IgD-negative memory B cell (primary cell): ENCODE measurements around the gene ZBTB7B. TPM values are rescaled to one million over a fixed set of nuclear protein-coding genes. Genes with fewer than 3 reads are reported as not detected.
A peak's percentile ranks its signal among the peaks of the same experiment; 100 is the strongest.
"Not testable (repeated sequence)": the region's sequence is repeated elsewhere in the genome, so short reads cannot be mapped to it uniquely, and the experiment has no call there.

Experiments
- H3K27ac Mint-ChIP-seq, 3 donors: one replicate each; pipeline ENCODE4 v1.8.0; 2020 to 2022; ENCODE audit warnings: mild to moderate bottlenecking in 3 of 3, mixed read lengths in 3 of 3, moderate library complexity in 1 of 3
- H3K27me3 Mint-ChIP-seq: one replicate; pipeline ENCODE4 v1.8.0; 2021; ENCODE audit warnings: mixed read lengths
- H3K36me3 Mint-ChIP-seq: one replicate; pipeline ENCODE4 v1.8.0; 2020; ENCODE audit warnings: mild to moderate bottlenecking, mixed read lengths
- H3K4me1 Mint-ChIP-seq, 3 donors: one replicate each; pipeline ENCODE4 v1.8.0; 2020 to 2022; ENCODE audit warnings: mixed read lengths in 3 of 3, mild to moderate bottlenecking in 1 of 3
- H3K4me3 Mint-ChIP-seq, 4 donors: one replicate each; pipeline ENCODE4 v1.8.0; 2020 to 2022; ENCODE audit warnings: mild to moderate bottlenecking in 4 of 4, mixed read lengths in 4 of 4, moderate library complexity in 3 of 4
- H3K9me3 Mint-ChIP-seq, 3 donors: one replicate each; pipeline ENCODE4 v1.8.0; 2020 to 2021; ENCODE audit warnings: mixed read lengths in 3 of 3, mild to moderate bottlenecking in 1 of 3
- polyA plus RNA-seq: library from polyadenylated mRNA; unstranded; fragments of 300-500 nt; fragmentation: Illumina TruSeq; gene quantifications from one replicate; pipeline ENCODE4 v1.2.3, GENCODE V29; 2021

ZBTB7B gene
- polyA plus RNA-seq, 1 donor from 2014 or later: 7.7 TPM

DNA sequence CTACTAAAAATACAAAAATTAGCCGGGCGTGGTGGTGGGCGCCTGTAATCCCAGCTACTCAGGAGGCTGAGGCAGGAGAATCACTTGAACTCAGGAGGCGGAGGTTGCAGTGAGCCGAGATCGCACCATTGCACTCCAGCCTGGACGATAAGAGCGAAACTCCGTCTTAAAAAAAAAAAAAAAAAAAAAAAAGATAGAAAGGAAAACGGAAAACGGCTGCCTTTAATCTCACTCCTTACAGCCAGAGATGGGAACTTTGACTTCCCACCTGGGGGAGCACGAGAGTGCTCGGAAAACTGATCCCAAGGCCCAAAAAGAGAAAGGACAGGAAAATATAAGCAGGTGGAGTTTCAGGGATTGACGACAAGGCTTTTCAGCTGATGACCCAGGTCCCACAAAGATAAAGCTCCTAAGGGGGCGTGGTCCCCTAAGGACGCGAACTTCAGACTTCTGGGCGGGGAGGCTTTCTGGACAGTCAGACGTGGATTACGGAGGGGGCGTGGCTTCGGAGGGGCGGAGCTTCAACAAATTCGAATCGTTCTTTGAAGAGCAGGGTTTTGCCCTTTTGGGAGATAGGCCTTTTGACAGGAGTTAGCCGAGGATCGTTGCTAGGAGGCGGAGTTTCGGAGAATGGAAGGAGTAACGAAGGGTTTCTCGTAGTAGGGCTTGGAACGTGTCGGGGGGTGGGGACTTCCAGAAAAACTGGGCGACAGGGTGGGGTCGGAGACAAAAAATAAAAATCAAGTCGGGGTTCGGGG, 29.1 kb upstream of the ZBTB7B start:
- Mint-ChIP-seq H3K4me1 (peaks cover 0 to 23% (median 21%) of the 10 kb centered on the region in 3 donors), H3K4me3 (peak overlapping the region in 1 of 4 donors; percentile 19), H3K27ac (no peak overlapping the region), H3K27me3 (no peaks in the 10 kb centered on the region), H3K9me3 (no peaks in the 10 kb centered on the region), H3K36me3 (no peaks in the 10 kb centered on the region)

GRCh38 chr1:154974102-154974807, 28.3 kb upstream of the ZBTB7B start, which contains the start of gene CKS1B:
TSS of gene CKS1B (plus strand) at chr1:154974681. CDS start at chr1:154974746, 65 bp downstream.
- Mint-ChIP-seq H3K27ac (no peak within 1 kb of the TSS), H3K4me3 (no peak within 1 kb of the TSS), H3K9me3 (no peaks in the 10 kb centered on the region), H3K27me3 (no peaks in the 10 kb centered on the region), H3K36me3 (no peaks in the 10 kb centered on the region), H3K4me1 (peaks cover 0 to 23% (median 18%) of the 10 kb centered on the region in 3 donors)

- Mint-ChIP-seq H3K9me3 (no peaks in the 10 kb centered on the region), H3K27me3 (no peaks in the 10 kb centered on the region), H3K4me1 (peaks cover 0 to 23% (median 18%) of the 10 kb centered on the region in 3 donors), H3K36me3 (no peaks in the 10 kb centered on the region), H3K4me3 (no peak overlapping the region), H3K27ac (no peak overlapping the region)
These were observed 27.7 kb upstream of the ZBTB7B start for GRCh38 chr1:154974808-154975408.

DNA sequence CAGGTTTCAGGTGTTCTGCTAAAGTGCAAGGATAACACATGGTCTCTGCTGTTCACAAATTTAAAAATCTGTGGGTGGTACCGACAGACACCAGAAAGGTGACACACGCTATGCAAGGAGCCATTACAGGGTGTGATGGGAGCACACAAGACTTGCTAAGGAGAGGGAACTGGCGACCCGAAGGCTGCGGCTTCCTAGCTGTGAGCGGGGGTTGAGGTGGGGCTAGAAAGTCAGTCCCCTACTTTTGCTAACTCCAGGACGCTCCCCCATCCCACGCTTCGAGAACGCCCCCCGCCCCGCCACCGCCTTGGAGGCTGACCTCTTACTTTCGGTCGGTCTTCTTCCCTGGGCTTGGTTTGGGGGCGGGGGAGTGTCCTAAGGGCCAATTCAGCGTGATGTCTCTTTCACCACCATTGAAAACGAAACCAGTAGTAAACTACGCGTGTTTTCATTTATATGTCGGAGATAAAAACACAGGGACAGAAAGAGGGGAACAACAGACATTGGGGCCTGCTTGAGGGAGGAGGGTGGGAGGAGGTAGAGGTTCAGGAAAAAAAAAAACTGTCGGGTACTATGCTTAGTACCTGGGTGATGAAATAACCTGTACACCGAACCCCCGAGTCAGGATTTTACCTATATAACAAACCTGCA, 27.1 kb upstream of the ZBTB7B start:
- H3K4me3 Mint-ChIP-seq: no peak overlapping the region
- H3K27me3 Mint-ChIP-seq: no peaks in the 10 kb centered on the region
- no peaks in the 10 kb centered on the region for H3K9me3 Mint-ChIP-seq
- no peak overlapping the region for H3K27ac Mint-ChIP-seq
- H3K4me1 Mint-ChIP-seq: peaks cover 0 to 23% (median 18%) of the 10 kb centered on the region in 3 donors
- H3K36me3 Mint-ChIP-seq: no peaks in the 10 kb centered on the region

DNA sequence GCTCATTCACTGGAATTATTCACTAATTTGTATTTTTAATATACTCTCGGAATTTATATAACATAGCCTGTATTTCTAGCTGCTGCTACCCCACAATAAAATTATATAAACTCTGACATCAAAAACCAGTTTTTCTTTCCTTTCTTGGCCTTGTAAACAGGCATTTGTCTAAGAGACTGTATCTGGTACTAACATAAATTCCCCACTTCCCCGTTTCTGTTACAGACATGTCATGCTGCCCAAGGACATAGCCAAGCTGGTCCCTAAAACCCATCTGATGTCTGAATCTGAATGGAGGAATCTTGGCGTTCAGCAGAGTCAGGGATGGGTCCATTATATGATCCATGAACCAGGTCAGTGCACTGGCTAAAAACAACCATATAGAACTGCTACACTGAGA, 24.8 kb upstream of the ZBTB7B start:
- Mint-ChIP-seq H3K27ac (peak overlapping the region in 2 of 3 donors; percentile 22 to 80), H3K4me1 (peaks cover 0 to 11% (median 7%) of the 10 kb centered on the region in 3 donors), H3K4me3 (peak overlapping the region in 2 of 4 donors; percentile 6)
- not testable (repeated sequence) for H3K9me3 Mint-ChIP-seq, H3K27me3 Mint-ChIP-seq, H3K36me3 Mint-ChIP-seq

DNA sequence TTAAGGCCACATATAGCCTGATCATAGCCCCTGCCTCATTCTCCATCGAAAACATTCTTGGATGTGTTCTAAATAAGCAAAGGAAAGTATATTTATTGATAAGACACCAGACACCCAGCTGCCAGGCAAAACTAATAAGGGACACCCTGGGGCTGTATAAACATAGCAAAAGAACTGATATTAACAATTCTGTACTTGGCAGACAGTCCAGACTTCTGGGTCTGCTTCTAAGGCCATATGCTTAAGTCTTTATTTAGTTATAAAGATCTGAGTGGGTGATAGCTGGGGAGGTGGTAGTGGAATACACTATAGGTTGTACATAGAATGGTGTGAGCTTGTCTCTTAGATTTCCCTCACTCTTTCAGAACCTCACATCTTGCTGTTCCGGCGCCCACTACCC, 24.2 kb upstream of the ZBTB7B start:
- Mint-ChIP-seq H3K36me3 (peaks cover 2% of the 10 kb centered on the region), H3K27ac (no peak overlapping the region), H3K27me3 (no peaks in the 10 kb centered on the region), H3K4me1 (peaks cover 0 to 8% (median 7%) of the 10 kb centered on the region in 3 donors), H3K4me3 (no peak overlapping the region), H3K9me3 (no peaks in the 10 kb centered on the region)

DNA sequence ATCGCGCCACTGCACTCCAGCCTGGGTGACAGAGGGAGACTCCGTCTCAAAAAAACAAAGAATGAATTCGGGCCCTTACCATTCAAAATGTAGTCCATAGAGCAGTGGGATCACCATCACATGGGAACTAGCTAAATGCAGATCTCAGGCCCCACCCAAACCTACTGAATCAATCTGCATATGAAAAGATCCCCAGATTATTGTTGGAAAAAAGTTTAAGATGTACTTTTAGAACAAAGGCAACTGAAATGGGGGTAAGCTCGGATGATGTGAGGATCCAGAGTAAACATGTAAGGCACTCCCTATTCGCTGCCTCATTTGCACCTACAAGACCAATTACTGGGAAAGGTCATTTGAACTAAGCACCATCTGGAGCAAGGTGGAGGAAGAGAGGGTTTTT, 20.3 kb upstream of the ZBTB7B start:
- H3K9me3 Mint-ChIP-seq: no peaks in the 10 kb centered on the region
- peaks cover 2% of the 10 kb centered on the region for H3K36me3 Mint-ChIP-seq
- no peaks in the 10 kb centered on the region for H3K27me3 Mint-ChIP-seq
- peaks cover 0 to 14% (median 10%) of the 10 kb centered on the region in 3 donors for H3K4me1 Mint-ChIP-seq
- H3K27ac Mint-ChIP-seq: no peak overlapping the region
- H3K4me3 Mint-ChIP-seq: no peak overlapping the region

DNA sequence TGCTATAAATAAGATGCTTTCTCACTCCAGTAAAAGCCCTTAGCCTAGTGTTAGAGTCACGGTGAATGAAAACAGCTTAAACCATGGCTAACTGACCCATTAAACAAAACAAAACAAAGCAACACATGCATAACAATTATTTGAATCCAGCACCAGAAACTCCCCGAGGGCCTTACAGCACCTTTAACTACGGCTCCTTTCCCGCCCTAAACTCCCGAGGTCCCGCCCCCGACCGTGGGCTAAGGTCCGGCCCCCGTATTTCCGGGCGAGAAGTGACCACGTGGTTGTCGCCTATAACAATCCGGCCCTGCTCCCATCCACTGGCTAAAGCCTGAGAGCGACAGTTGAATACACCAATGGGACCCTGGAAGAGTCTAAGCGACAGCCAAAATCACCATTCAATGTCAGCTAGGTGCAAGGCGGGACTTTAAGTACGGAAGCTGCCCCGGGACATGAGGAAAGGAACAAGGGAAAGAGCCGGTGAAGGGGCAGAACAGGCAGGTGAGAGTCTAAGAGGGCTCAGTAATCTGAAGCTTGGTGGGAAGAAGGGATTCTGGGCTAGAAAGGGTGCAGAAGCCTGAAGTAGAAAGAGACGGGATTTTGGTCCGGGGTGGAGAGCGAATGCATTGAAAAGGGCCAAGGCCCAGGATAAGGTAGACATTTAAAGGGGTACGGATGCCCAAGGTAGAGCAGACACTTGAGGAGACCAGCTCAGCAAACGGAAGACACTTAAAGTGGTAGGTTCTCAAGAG, 19.5 kb upstream of the ZBTB7B start, which contains the start of gene FLAD1:
Gene FLAD1 (plus strand): TSS at position 448 of the 752 bp plus-strand sequence. CDS start 351 bp downstream, outside the sequence.
- Mint-ChIP-seq H3K36me3 (peaks cover 2% of the 10 kb centered on the region), H3K27me3 (no peaks in the 10 kb centered on the region), H3K4me1 (peaks cover 0 to 9% (median 8%) of the 10 kb centered on the region in 3 donors), H3K9me3 (no peaks in the 10 kb centered on the region), H3K4me3 (no peak within 1 kb of the TSS), H3K27ac (peak within 1 kb of the TSS in 1 of 3 donors; percentile 76)

GRCh38 chr1:154983776-154984466, 18.7 kb upstream of the ZBTB7B start:
- Mint-ChIP-seq H3K4me3 (no peak overlapping the region), H3K27ac (peak overlapping the region in 1 of 3 donors; percentile 76), H3K9me3 (no peaks in the 10 kb centered on the region), H3K4me1 (peaks cover 0 to 11% (median 9%) of the 10 kb centered on the region in 3 donors), H3K36me3 (peaks cover 5% of the 10 kb centered on the region), H3K27me3 (no peaks in the 10 kb centered on the region)

DNA sequence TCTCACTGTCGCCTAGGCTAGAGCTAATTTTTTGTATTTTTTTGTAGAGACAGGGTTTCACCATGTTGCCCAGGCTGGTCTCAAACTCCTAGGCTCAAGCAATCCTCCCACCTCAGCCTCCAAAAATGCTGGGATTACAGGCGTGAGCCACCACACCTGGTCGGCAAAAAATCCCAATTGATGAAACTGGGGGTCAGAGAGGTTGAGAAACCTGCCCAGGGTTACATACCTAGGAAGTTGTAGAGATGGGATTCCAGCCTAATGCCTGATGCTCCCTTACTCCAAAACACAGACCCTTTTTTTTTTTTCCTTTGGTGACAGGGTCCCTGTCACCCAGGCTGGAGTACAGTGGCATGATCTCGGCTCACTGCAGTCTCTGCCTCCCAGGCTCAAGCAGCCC, 15.9 kb upstream of the ZBTB7B start:
- H3K4me1 Mint-ChIP-seq: peaks cover 0 to 14% (median 10%) of the 10 kb centered on the region in 3 donors
- not testable (repeated sequence) for H3K9me3 Mint-ChIP-seq, H3K27ac Mint-ChIP-seq, H3K36me3 Mint-ChIP-seq, H3K4me3 Mint-ChIP-seq, H3K27me3 Mint-ChIP-seq

DNA sequence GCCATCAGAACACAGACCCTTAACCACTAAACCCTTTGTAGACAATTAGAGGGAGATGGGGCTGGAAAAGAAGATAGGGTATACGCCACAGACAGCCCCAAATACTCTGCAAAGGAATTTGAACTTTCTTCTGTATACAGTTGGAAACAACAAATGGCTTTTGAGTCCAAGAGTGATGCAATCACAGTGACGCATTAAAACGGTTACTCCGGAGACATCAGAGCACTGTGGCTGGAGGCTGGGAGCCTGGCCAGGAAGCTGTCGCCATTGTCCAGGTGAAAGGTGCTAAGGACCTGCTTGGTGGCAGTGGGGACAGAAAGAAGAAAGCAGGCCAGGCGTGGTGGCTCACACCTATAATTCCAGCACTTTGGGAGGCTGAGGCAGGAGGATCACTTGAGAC, 15.3 kb upstream of the ZBTB7B start:
- Mint-ChIP-seq H3K27me3 (no peaks in the 10 kb centered on the region), H3K9me3 (no peaks in the 10 kb centered on the region), H3K4me1 (peaks cover 0 to 14% (median 10%) of the 10 kb centered on the region in 3 donors), H3K27ac (no peak overlapping the region), H3K4me3 (no peak overlapping the region), H3K36me3 (peaks cover 3% of the 10 kb centered on the region)

DNA sequence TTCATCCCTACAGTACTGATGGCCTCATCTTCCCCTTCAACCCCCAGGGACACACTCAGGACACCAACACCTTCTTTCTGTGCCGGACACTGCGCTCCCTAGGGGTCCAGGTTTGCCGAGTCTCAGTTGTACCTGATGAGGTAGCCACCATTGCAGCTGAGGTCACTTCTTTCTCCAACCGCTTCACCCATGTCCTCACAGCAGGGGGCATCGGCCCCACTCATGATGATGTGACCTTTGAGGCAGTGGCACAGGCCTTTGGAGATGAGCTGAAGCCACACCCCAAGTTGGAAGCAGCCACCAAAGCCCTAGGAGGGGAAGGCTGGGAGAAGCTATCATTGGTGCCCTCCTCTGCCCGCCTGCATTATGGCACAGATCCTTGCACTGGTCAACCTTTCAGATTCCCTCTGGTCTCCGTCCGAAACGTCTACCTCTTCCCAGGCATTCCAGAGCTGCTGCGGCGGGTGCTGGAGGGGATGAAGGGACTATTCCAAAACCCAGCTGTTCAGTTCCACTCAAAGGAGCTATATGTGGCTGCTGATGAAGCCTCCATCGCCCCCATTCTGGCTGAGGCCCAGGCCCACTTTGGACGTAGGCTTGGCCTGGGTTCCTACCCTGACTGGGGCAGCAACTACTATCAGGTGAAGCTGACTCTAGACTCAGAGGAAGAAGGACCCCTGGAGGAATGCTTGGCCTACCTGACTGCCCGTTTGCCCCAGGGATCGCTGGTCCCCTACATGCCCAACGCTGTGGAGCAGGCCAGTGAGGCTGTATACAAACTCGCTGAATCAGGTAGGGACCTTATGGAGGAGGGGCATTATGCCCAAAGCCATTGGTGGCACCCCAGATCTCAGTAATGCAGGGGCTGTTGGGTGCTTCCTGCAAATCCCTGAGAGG, 14.3 kb upstream of the ZBTB7B start:
- Mint-ChIP-seq H3K36me3 (peaks cover 4% of the 10 kb centered on the region), H3K4me1 (peaks cover 0 to 14% (median 12%) of the 10 kb centered on the region in 3 donors), H3K4me3 (peak overlapping the region in 1 of 4 donors; percentile 29), H3K27me3 (no peaks in the 10 kb centered on the region), H3K9me3 (no peaks in the 10 kb centered on the region), H3K27ac (no peak overlapping the region)
